K562 (cell line): ENCODE data around the gene TP53I3. TPM values are rescaled to one million over a fixed set of nuclear protein-coding genes. Genes with fewer than 3 reads are reported as not detected.
A peak's percentile ranks its signal among the peaks of the same experiment; 100 is the strongest.

Experiments used
- CEBPB ChIP-seq: fragments of 450-650 bp; IDR thresholded peaks from 2 replicates; pipeline ENCODE4 v1.6.1; 2016; ENCODE audit warnings: missing genetic modification characterization, missing compliant biosample characterization
- KDM5B ChIP-seq: fragments of 200-600 bp; sonication (generic); IDR thresholded peaks from 2 replicates; pipeline ENCODE4 v1.6.1; 2012; ENCODE audit warnings: low read depth, mild to moderate bottlenecking, moderate library complexity, low read length, control low read depth, inconsistent platforms; ENCODE audit not compliant: insufficient replicate concordance
- LCOR ChIP-seq: sonication (generic); formaldehyde crosslinking; IDR thresholded peaks from 2 replicates; pipeline ENCODE4 v1.8.0; 2022; ENCODE audit warnings: mild to moderate bottlenecking, missing genetic modification reagents
- SIX5 ChIP-seq, 2 experiments: IDR thresholded peaks; 2 replicates each; pipeline ENCODE4 v1.6.1; 2011; ENCODE audit warnings: low read length in 2 of 2, borderline replicate concordance in 1 of 2, low read depth in 1 of 2, mild to moderate bottlenecking in 1 of 2, moderate library complexity in 1 of 2; ENCODE audit not compliant: insufficient read depth in 1 of 2
- SPI1 ChIP-seq: IDR thresholded peaks from 2 replicates; pipeline ENCODE4 v1.6.1; 2011; ENCODE audit warnings: low read depth, low read length, control low read depth, borderline replicate concordance
- TBP ChIP-seq: optimal IDR thresholded peaks from 2 replicates; pipeline ENCODE3; 2011; ENCODE audit warnings: low read depth, low read length, improper control_type of control experiment
- ZBTB43 ChIP-seq: sonication (generic); formaldehyde crosslinking; IDR thresholded peaks from 2 replicates; pipeline ENCODE4 v1.8.0; 2023; ENCODE audit warnings: mild to moderate bottlenecking, missing genetic modification reagents
- ZNF407 ChIP-seq: fragments of 450-650 bp; IDR thresholded peaks from 2 replicates; pipeline ENCODE4 v1.6.1; 2016; ENCODE audit warnings: low read depth
- ZNF592 ChIP-seq: fragments of 450-650 bp; IDR thresholded peaks from 2 replicates; pipeline ENCODE4 v1.6.1; 2017; ENCODE audit warnings: antibody characterized with exemption, mild to moderate bottlenecking
- polyA plus RNA-seq, 8 experiments: library from polyadenylated mRNA; depleted of rRNA in 4 of 8; stranded (reverse) in 5 of 8; unstranded in 3 of 8; fragments of >200 nt; fragmentation: Nextera tagmentation in 2 of 8; fragmentation: Illumina TruSeq in 1 of 8; extraction: Ambion mirVana in 2 of 8; extraction: Trizol in 1 of 8; gene quantifications; 2 replicates each; pipeline versions ENCODE4 v1.2.1 to v1.2.3, GENCODE V29; 2011 to 2014; ENCODE audit warnings: inconsistent platforms in 1 of 8, missing spikeins in 1 of 8
- total RNA-seq, 7 experiments: library from RNA; depleted of rRNA in 6 of 7; stranded (reverse); fragments of >200 nt in 6 of 7; fragmentation: Illumina TruSeq in 2 of 7; extraction: Trizol in 2 of 7; gene quantifications; 2 replicates each; pipeline versions ENCODE4 v1.2.1 to v1.2.3, GENCODE V29; 2011 to 2021; ENCODE audit warnings: low replicate concordance in 1 of 7
- TF ChIP-seq, protein P1 (sequence below), 2 experiments: fragments of 450-650 bp; conservative IDR thresholded peaks; 2 replicates each; pipeline ENCODE4 v1.6.1; 2017; ENCODE audit warnings: mild to moderate bottlenecking in 2 of 2, moderate library complexity in 2 of 2

Gene TP53I3
- total and polyA plus RNA-seq, 9 of the 15 experiments (the other 6 are each of a cell fraction or from before 2014, with no cell fraction given), result 0.65 to 9.5 (median 5.6) TPM

DNA sequence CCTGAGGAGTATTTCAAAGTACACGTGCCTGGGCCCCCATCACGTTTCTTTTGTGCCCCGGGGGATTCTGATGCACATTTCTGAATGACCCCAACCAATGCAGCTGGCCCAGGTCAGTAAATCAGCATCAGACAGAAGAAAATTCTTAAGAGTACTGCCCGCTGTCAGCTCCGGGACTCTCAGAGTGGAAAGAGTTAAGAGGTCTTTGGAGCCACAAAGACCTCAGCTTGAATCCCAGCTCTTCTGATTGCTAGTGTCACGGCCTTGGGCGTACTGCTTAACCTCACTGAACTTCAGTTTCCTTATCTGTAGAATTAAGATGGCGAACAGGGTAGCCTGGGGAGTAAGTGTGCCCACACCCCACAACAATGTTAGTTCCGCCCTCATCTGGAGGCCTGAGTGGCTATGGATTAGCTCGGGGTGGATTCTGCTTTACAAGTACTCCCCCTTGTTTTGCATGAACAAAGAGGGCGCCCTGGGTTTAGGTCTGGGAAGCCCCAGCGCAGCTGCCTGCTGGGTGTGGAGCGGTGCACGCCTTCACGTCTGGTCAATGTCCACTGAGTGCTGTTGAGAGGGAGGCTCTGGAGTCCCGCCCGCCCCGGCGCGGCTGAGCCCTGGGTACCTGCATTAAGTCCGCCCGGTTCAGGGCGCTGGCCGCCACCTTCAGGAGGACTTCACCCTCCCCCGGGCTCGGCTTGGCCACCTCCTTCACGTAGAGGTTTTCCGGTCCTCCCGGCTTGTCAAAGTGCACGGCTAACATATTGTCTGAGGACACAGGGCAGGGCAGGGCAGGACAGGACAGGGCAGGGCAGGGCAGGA, 858 bp downstream of the TP53I3 start (continued):
- no peak for TF ChIP-seq ZNF407
- peak; percentile 16 for TF ChIP-seq KDM5B
- TF ChIP-seq ZBTB43 (CRISPR knock-in tag), result peak; percentile 75; the same call in 1 of the 2 replicates
- TF ChIP-seq LCOR, result 0 out of 2 replicates have a peak, but pooled peaks have one; percentile 83
- no peak for TF ChIP-seq SIX5 (IDR thresholded peaks at IDR 0.05; ENCODE audit: borderline replicate concordance in 1 of 2, insufficient read depth in 1 of 2, low read depth in 1 of 2, low read length in 2 of 2)
- TF ChIP-seq ZNF592, result no peak; the same call in 1 of the 2 replicates
- TF ChIP-seq TBP, result peak; percentile 40
- TF ChIP-seq CEBPB (tag), result no peak
- TF ChIP-seq, protein P1, sequence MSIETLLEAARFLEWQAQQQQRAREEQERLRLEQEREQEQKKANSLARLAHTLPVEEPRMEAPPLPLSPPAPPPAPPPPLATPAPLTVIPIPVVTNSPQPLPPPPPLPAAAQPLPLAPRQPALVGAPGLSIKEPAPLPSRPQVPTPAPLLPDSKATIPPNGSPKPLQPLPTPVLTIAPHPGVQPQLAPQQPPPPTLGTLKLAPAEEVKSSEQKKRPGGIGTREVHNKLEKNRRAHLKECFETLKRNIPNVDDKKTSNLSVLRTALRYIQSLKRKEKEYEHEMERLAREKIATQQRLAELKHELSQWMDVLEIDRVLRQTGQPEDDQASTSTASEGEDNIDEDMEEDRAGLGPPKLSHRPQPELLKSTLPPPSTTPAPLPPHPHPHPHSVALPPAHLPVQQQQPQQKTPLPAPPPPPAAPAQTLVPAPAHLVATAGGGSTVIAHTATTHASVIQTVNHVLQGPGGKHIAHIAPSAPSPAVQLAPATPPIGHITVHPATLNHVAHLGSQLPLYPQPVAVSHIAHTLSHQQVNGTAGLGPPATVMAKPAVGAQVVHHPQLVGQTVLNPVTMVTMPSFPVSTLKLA (conservative IDR thresholded peaks at IDR 0.05), result no peak; a peak in 1 of 4 replicates
- TF ChIP-seq SPI1, result peak; percentile 38; the same call in 1 of the 2 replicates
